GM13976 (cell line): ENCODE results near the gene SLC66A3.

ENCODE experiments used
- DNase-seq: peaks from one replicate; pipeline ENCODE4 v3.0.0; 2012; ENCODE audit warnings: low spot score
- in situ Hi-C: fragments of 300-500 bp; cut with MboI; formaldehyde crosslinking; loops from one replicate; pipeline ENCODE4 v1.12.0; 2022; ENCODE audit warnings: low sequenced_read_pairs, mixed read lengths, inconsistent platforms; ENCODE audit not compliant: unreplicated experiment
- TF ChIP-seq, protein P1 (sequence below): IDR thresholded peaks from 2 replicates; pipeline ENCODE4 v1.5.1; 2012; ENCODE audit warnings: borderline replicate concordance, mild to moderate bottlenecking; ENCODE audit not compliant: insufficient read depth; ENCODE audit errors: extremely low read depth, missing control alignments, control extremely low read depth

Gene SLC66A3

DNA sequence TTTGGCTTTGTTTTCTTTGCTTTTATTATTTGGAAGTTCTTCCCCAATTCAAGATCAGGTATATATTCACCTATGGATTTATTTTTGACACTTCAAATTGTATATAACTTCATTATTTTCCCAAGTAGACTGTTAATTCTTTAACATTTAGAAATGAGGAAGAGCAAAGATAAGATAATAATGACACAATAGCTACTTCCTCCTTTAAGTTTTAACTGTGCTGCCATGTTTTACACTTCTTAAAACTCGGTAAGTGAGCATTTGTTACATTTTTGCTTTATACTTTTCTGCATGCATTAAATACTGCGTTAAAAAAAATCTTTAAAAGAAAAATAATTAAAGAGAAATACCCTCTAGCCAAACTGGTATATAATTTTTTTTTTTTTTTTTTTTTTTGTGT lies 32.5 kb downstream of the SLC66A3 start:
- in situ Hi-C loops = no loop called here
- TF ChIP-seq, protein P1, sequence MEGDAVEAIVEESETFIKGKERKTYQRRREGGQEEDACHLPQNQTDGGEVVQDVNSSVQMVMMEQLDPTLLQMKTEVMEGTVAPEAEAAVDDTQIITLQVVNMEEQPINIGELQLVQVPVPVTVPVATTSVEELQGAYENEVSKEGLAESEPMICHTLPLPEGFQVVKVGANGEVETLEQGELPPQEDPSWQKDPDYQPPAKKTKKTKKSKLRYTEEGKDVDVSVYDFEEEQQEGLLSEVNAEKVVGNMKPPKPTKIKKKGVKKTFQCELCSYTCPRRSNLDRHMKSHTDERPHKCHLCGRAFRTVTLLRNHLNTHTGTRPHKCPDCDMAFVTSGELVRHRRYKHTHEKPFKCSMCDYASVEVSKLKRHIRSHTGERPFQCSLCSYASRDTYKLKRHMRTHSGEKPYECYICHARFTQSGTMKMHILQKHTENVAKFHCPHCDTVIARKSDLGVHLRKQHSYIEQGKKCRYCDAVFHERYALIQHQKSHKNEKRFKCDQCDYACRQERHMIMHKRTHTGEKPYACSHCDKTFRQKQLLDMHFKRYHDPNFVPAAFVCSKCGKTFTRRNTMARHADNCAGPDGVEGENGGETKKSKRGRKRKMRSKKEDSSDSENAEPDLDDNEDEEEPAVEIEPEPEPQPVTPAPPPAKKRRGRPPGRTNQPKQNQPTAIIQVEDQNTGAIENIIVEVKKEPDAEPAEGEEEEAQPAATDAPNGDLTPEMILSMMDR = no peak
- DNase-seq = no peak

DNA sequence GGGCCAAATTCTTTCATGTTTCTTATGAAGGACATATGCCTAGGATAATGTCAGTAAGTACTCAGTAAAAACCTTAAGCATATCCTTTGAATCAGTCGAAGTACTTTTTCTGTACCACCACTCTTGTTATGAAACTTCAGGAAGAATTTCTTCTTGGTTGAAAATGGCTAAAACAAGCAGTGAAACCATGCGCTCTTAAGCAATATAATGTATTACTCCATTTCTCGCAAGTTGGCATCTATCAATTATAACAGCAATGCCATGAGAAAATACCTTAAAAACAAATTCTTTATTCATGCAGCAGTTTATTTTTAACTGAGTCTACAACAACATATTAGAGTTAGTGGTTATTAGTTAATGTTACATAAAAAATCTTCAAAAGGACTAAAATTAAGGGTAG lies 41.0 kb downstream of the SLC66A3 start:
- in situ Hi-C loops = no loop called here
- TF ChIP-seq, protein P1 = no peak
- no peak for DNase-seq

DNA sequence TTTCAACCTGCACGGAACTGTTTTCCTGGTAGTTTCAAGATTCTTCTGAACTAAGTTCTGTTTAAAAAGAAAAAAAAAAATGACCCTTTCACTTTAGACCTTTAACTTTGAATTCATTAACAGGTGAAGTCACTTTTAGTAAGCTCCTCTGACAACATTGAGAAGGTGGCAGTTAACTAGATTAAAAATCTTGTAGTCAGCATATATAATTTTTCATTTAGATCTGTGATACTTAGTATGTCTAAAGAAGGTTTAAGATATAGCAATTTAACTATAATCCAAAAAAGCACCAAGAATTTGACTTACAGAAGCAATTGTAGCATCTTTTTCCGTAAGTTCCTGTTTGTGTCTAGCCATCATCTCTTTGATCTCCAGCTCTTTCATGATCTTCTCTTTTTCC lies 45.4 kb downstream of the SLC66A3 start:
- in situ Hi-C loops = no loop called here
- no peak for DNase-seq
- TF ChIP-seq, protein P1 = no peak

DNA sequence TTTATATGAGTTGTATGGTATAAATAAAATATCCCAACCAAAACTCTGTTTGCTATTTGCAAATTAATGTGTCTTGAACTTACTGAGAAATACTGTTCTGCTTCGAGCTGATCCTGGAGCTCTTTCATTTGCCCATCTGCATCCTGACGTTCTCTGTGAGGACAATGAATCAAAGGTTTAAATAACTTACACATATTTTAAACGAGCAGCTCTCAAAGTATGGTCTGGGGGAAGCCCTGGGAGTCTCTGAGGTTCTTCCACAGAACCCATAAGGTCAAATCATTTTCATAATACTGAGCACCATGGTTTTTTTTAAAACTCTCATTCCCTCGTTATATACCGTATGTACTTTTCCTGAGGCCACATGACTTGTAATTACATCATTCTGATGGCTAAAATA lies 46.7 kb downstream of the SLC66A3 start:
- in situ Hi-C loops = no loop called here
- TF ChIP-seq, protein P1 = no peak
- DNase-seq = no peak

DNA sequence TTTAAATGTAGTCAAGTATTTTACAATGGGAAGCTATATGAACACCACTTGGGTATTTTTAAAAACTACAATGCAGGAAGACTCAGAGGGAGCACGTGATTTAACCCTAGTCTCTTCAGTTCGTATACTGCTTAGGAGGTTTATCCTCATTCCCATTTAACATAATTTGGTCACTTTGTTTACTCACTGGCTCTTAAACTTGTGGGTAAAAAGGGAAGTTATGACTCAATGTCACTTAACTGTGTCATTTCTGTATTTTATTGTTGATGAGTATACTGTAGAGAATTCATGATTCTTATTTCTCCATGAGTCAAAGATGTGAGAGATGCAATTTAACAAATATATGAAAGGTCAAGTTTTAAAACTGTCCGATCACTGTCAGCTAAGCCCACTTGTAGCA lies 48.2 kb downstream of the SLC66A3 start:
- DNase-seq = peak; percentile 24
- TF ChIP-seq, protein P1 = no peak
- in situ Hi-C loops = no loop called here

DNA sequence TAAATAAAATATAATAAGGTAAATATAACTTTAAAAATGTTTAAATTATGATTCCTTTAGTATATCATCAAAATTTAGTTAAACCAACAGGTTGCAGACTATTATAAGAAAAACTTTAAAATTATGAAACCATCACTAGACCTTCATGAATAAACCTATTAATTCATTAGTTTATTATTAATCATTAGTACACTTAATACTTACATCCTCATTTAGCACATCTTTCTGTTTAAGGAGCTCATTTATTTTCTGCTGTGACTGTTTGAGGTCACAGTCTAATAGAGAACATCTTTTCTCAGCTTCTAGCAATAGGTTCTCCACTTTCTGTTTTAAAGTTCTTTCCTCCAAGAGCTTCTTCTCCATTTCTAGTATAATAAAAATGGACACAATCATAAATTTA lies 52.8 kb downstream of the SLC66A3 start:
- in situ Hi-C loops = no loop called here
- TF ChIP-seq, protein P1 = no peak
- no peak for DNase-seq

DNA sequence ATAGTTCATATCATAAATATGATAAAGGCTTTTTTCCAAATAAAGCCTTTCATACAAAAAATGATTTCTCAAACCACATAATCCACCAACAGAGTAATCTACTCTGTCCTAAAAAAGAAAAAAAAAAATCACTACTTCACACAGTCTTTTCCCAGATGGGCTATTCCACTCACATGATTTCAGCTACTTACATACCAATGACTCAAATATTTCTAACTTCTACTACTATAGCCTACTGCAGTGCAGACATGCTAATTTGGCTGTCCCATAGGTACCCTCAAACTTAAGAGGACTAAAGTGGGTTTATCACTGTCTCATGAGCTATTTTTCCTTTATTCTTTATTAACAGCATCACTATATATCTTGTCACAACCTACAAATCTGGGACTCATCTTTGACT lies 57.4 kb downstream of the SLC66A3 start:
- in situ Hi-C loops = no loop called here
- no peak for DNase-seq

More for the DNA sequence above, 57.4 kb downstream of the SLC66A3 start:
- TF ChIP-seq, protein P1 = no peak
